CD14-positive monocyte (primary cell): Measurements from ENCODE around the gene TSPYL1. TPM values are rescaled to one million over a fixed set of nuclear protein-coding genes. Genes with fewer than 3 reads are reported as not detected.

ENCODE experiments used
- DNase-seq, 3 donors: peaks; one replicate each; pipeline ENCODE4 v3.0.0-alpha.2; 2011 to 2022
- H2AFZ ChIP-seq: 2 replicates; pipeline ENCODE4 v1.6.0; 2012; ENCODE audit warnings: mild to moderate bottlenecking, low read depth, low read length, inconsistent platforms; ENCODE audit not compliant: insufficient read depth, poor library complexity, severe bottlenecking
- H3K27ac ChIP-seq, 2 donors: 1 replicate in 1 of 2; 2 replicates in 1 of 2; pipeline ENCODE4 v1.5.1; 2012 to 2013; ENCODE audit warnings: low read length in 2 of 2, control low read depth in 1 of 2, inconsistent platforms in 1 of 2, low read depth in 1 of 2, mild to moderate bottlenecking in 1 of 2
- H3K27me3 ChIP-seq, 2 donors: one replicate each; pipeline versions ENCODE4 v1.6.0 to v1.6.1; 2011 to 2013; ENCODE audit warnings: low read length in 2 of 2; ENCODE audit not compliant: control insufficient read depth in 2 of 2, insufficient read depth in 2 of 2
- H3K36me3 ChIP-seq, 2 donors: replicated peaks in 1 of 2; 1 replicate in 1 of 2; 2 replicates in 1 of 2; pipeline versions ENCODE4 v1.5.1 to v1.6.1; 2012 to 2013; ENCODE audit warnings: low read length in 2 of 2, control low read depth in 1 of 2, inconsistent platforms in 1 of 2, mild to moderate bottlenecking in 1 of 2; ENCODE audit not compliant: insufficient read depth in 2 of 2, control insufficient read depth in 1 of 2
- H3K4me1 ChIP-seq, 2 donors: 1 replicate in 1 of 2; 2 replicates in 1 of 2; pipeline versions ENCODE4 v1.5.1 to v1.6.1; 2012 to 2013; ENCODE audit warnings: low read length in 2 of 2, control low read depth in 1 of 2, inconsistent platforms in 1 of 2, mild to moderate bottlenecking in 1 of 2, moderate library complexity in 1 of 2; ENCODE audit not compliant: insufficient read depth in 2 of 2, control insufficient read depth in 1 of 2
- H3K4me2 ChIP-seq: replicated peaks from 2 replicates; pipeline ENCODE3; 2012; ENCODE audit warnings: low read length, moderate library complexity, mild to moderate bottlenecking; ENCODE audit not compliant: poor library complexity, severe bottlenecking; ENCODE audit errors: extremely low read depth
- H3K4me3 ChIP-seq, 3 experiments: fragments of 200-600 bp in 1 of 3; sonication (generic) in 1 of 3; replicated peaks in 1 of 3; 1 replicate in 2 of 3; 2 replicates in 1 of 3; pipeline ENCODE4 v1.5.1; 2011 to 2013; ENCODE audit warnings: low read length in 3 of 3, mild to moderate bottlenecking in 3 of 3, control low read depth in 2 of 3, low read depth in 2 of 3, inconsistent platforms in 1 of 3, moderate library complexity in 1 of 3
- H3K79me2 ChIP-seq: 2 replicates; pipeline ENCODE4 v1.6.0; 2012; ENCODE audit warnings: mild to moderate bottlenecking, control low read depth, inconsistent platforms, low read length, moderate library complexity; ENCODE audit not compliant: insufficient read depth
- H3K9ac ChIP-seq: 2 replicates; pipeline ENCODE4 v1.6.0; 2017; ENCODE audit warnings: low read length, mild to moderate bottlenecking; ENCODE audit not compliant: insufficient read depth, poor library complexity, severe bottlenecking
- H3K9me3 ChIP-seq, 2 donors: replicated peaks in 1 of 2; 1 replicate in 1 of 2; 2 replicates in 1 of 2; pipeline versions ENCODE4 v1.5.1 to v1.6.1; 2012 to 2013; ENCODE audit warnings: low read length in 2 of 2, control low read depth in 1 of 2; ENCODE audit not compliant: control insufficient read depth in 1 of 2, insufficient read depth in 1 of 2
- H4K20me1 ChIP-seq: 2 replicates; pipeline ENCODE4 v1.6.0; 2012; ENCODE audit warnings: mild to moderate bottlenecking, low read length, control low read depth, moderate library complexity; ENCODE audit not compliant: insufficient read depth
- H3K27ac Mint-ChIP-seq, 7 donors: one replicate each; pipeline ENCODE4 v1.8.0; 2020; ENCODE audit warnings: mild to moderate bottlenecking in 7 of 7, mixed read lengths in 7 of 7, moderate library complexity in 6 of 7, inconsistent platforms in 2 of 7
- H3K27me3 Mint-ChIP-seq, 3 donors: one replicate each; pipeline ENCODE4 v1.8.0; 2021 to 2022; ENCODE audit warnings: low read depth in 3 of 3, mild to moderate bottlenecking in 3 of 3, mixed read lengths in 3 of 3, moderate library complexity in 3 of 3, inconsistent platforms in 1 of 3
- H3K36me3 Mint-ChIP-seq, 2 donors: one replicate each; pipeline ENCODE4 v1.8.0; 2020; ENCODE audit warnings: mixed read lengths in 2 of 2, inconsistent platforms in 1 of 2, mild to moderate bottlenecking in 1 of 2
- H3K4me1 Mint-ChIP-seq: one replicate; pipeline ENCODE4 v1.8.0; 2020; ENCODE audit warnings: mild to moderate bottlenecking, mixed read lengths
- H3K4me3 Mint-ChIP-seq, 2 donors: one replicate each; pipeline ENCODE4 v1.8.0; 2020; ENCODE audit warnings: mild to moderate bottlenecking in 2 of 2, mixed read lengths in 2 of 2, moderate library complexity in 1 of 2
- H3K9me3 Mint-ChIP-seq, 7 donors: one replicate each; pipeline ENCODE4 v1.8.0; 2020 to 2022; ENCODE audit warnings: mixed read lengths in 7 of 7, mild to moderate bottlenecking in 6 of 7, moderate library complexity in 6 of 7, inconsistent platforms in 2 of 7
- CTCF ChIP-seq: fragments of 200-600 bp; IDR thresholded peaks from one replicate; pipeline ENCODE4 v1.8.0; 2022; ENCODE audit warnings: antibody characterized with exemption, mild to moderate bottlenecking
- WGBS: methylation state at CpG from one replicate; pipeline ENCODE4 v1.1.5; 2013; ENCODE audit warnings: missing lambda C conversion rate; ENCODE audit not compliant: insufficient coverage; 5-methylcytosine and 5-hydroxymethylcytosine counted together
- intact Hi-C, 2 donors: fragments of 100-400 bp; cut with micrococcal nuclease; formaldehyde crosslinking; loops; one replicate each; pipeline versions ENCODE4 v1.15.0 to v1.15.1; 2023
- polyA plus RNA-seq, 3 donors: library from polyadenylated mRNA; depleted of rRNA in 1 of 3; unstranded in 2 of 3; stranded (reverse) in 1 of 3; fragments of 300-500 nt in 2 of 3; fragments of >200 nt in 1 of 3; fragmentation: Illumina TruSeq in 2 of 3; gene quantifications; 1 replicate in 2 of 3; 2 replicates in 1 of 3; pipeline ENCODE4 v1.2.3, GENCODE V29; 2012 to 2021

The TSPYL1 gene
- polyA plus RNA-seq, 3 donors = 19.6 to 21.0 (median 20.0) TPM

GRCh38 chr6:116263353-116263752 lies 16.4 kb downstream of the TSPYL1 start:
- Mint-ChIP-seq H3K27ac (no peak overlapping the region), H3K9me3 (peaks cover 0 to 11% (median 5%) of the 10 kb centered on the region in 7 donors), H3K27me3 (no peaks in the 10 kb centered on the region), H3K36me3 (peaks cover 0 to 11% of the 10 kb centered on the region in 2 donors), H3K4me3 (no peak overlapping the region), H3K4me1 (no peaks in the 10 kb centered on the region)
- Histone ChIP-seq H3K79me2 (no peaks in the 10 kb centered on the region), H2AFZ (no peak overlapping the region), H3K4me3 (no peak overlapping the region), H3K9me3 (no peaks in the 10 kb centered on the region), H3K27ac (no peak overlapping the region), H3K4me2 (no peak overlapping the region), H3K36me3 (no peaks in the 10 kb centered on the region), H3K4me1 (no peaks in the 10 kb centered on the region), H4K20me1 (no peaks in the 10 kb centered on the region), H3K27me3 (no peaks in the 10 kb centered on the region), H3K9ac (no peak overlapping the region)
- DNase-seq = no peak
- intact Hi-C loops = no loop called here
- WGBS = no CpG with 5 or more reads among the region's 1 CpG
- no peak for TF ChIP-seq CTCF

GRCh38 chr6:116258520-116258919 lies 21.2 kb downstream of the TSPYL1 start:
- Mint-ChIP-seq H3K4me3 (no peak overlapping the region), H3K27ac (no peak overlapping the region), H3K36me3 (no peaks in the 10 kb centered on the region), H3K4me1 (no peaks in the 10 kb centered on the region), H3K27me3 (no peaks in the 10 kb centered on the region), H3K9me3 (peaks cover 0 to 9% (median 3%) of the 10 kb centered on the region in 7 donors)
- intact Hi-C loops = no loop called here
- Histone ChIP-seq H3K36me3 (no peaks in the 10 kb centered on the region), H3K27me3 (no peaks in the 10 kb centered on the region), H3K9me3 (no peaks in the 10 kb centered on the region), H3K4me3 (no peak overlapping the region), H3K4me2 (no peak overlapping the region), H3K79me2 (peaks cover 3% of the 10 kb centered on the region), H3K9ac (no peak overlapping the region), H3K4me1 (peaks cover 6 to 8% of the 10 kb centered on the region in 2 donors), H4K20me1 (no peaks in the 10 kb centered on the region), H3K27ac (no peak overlapping the region), H2AFZ (no peak overlapping the region)
- DNase-seq = no peak
- WGBS = 97% methylated on average over 18 of the region's 18 CpGs
- no peak for TF ChIP-seq CTCF
